ENCODE results near the gene SEMA3G.

GRCh38 chr3:52492059-52492458 is 47.2 kb upstream of the SEMA3G start:
- TF ChIP-seq CTCF (IDR thresholded peaks at IDR 0.05) (no peak), ZFX (IDR thresholded peaks at IDR 0.05; ENCODE audit: borderline replicate concordance) (no peak)
